Gastrocnemius medialis (tissue), 4 donors: Measurements from ENCODE around the gene TFR2.
"Not testable (repeated sequence)": the region's sequence is repeated elsewhere in the genome, so short reads cannot be mapped to it uniquely, and the experiment has no call there.

Experiments used
- POLR2A ChIP-seq, 2 donors: fragments of 450-650 bp; IDR thresholded peaks; one replicate each; pipeline ENCODE4 v1.6.1; 2017; ENCODE audit warnings: antibody characterized with exemption in 2 of 2, mild to moderate bottlenecking in 2 of 2, moderate library complexity in 2 of 2
- TF ChIP-seq, protein P1 (sequence below), 5 experiments: fragments of 450-650 bp in 3 of 5; fragments of 200-600 bp in 2 of 5; sonication (generic) in 2 of 5; IDR thresholded peaks in 4 of 5; conservative IDR thresholded peaks in 1 of 5; 1 replicate in 4 of 5; 2 replicates in 1 of 5; pipeline ENCODE4 v1.5.1; 2016 to 2019; ENCODE audit warnings: antibody characterized with exemption in 5 of 5, mild to moderate bottlenecking in 3 of 5, moderate library complexity in 3 of 5

DNA sequence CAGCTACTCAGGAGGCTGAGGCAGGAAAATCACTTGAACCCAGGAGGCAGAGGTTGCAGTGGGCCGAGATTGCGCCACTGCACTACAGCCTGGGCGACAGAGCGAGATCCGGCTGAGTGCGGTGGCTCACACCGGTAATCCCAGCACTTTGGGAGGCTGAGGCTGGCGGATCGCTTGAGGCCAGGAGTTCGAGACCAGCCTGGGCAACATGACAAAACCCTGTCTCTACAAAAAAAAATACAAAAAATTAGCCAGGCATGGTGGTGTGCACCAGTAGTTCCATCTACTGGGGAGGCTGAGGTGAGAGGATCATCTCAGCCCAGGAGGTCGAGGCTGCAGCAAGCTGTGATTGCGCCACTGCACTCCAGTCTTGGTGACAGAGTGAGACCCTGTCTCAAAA is 27.8 kb upstream of the TFR2 start:
- TF ChIP-seq, protein P1, sequence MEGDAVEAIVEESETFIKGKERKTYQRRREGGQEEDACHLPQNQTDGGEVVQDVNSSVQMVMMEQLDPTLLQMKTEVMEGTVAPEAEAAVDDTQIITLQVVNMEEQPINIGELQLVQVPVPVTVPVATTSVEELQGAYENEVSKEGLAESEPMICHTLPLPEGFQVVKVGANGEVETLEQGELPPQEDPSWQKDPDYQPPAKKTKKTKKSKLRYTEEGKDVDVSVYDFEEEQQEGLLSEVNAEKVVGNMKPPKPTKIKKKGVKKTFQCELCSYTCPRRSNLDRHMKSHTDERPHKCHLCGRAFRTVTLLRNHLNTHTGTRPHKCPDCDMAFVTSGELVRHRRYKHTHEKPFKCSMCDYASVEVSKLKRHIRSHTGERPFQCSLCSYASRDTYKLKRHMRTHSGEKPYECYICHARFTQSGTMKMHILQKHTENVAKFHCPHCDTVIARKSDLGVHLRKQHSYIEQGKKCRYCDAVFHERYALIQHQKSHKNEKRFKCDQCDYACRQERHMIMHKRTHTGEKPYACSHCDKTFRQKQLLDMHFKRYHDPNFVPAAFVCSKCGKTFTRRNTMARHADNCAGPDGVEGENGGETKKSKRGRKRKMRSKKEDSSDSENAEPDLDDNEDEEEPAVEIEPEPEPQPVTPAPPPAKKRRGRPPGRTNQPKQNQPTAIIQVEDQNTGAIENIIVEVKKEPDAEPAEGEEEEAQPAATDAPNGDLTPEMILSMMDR (IDR thresholded peaks at IDR 0.05 in 4 of 5, conservative IDR thresholded peaks at IDR 0.05 in 1 of 5): not testable (repeated sequence)
- TF ChIP-seq POLR2A (IDR thresholded peaks at IDR 0.05): not testable (repeated sequence)
